PC-3 (cell line): ENCODE data around the gene KXD1.

Experiments
- CTCF ChIP-seq: fragments of 300-600 bp; sonication (generic); conservative IDR thresholded peaks from 2 replicates; pipeline ENCODE4 v1.5.1; 2017; ENCODE audit warnings: antibody characterized with exemption, low read depth, mild to moderate bottlenecking, low read length
- EZH2 ChIP-seq: fragments of 300-600 bp; sonication (generic); IDR thresholded peaks from one replicate; pipeline ENCODE4 v1.6.1; 2017; ENCODE audit warnings: antibody characterized with exemption, mild to moderate bottlenecking, low read length; ENCODE audit not compliant: unreplicated experiment
- EZH2phosphoT487 ChIP-seq: fragments of 300-600 bp; sonication (generic); IDR thresholded peaks from 2 replicates; pipeline ENCODE4 v1.6.1; 2018; ENCODE audit warnings: mild to moderate bottlenecking, antibody characterized with exemption, low read length, borderline replicate concordance

GRCh38 chr19:18526316-18526715, 31.4 kb upstream of the KXD1 start:
- TF ChIP-seq CTCF = no peak
- TF ChIP-seq EZH2 = no peak
- no peak for TF ChIP-seq EZH2phosphoT487
